ENCODE results near the gene MPRIP. TPM values are rescaled to one million over a fixed set of nuclear protein-coding genes. Genes with fewer than 3 reads are reported as not detected.
A peak's percentile ranks its signal among the peaks of the same experiment; 100 is the strongest.
"Not testable (repeated sequence)": the region's sequence is repeated elsewhere in the genome, so short reads cannot be mapped to it uniquely, and the experiment has no call there.

The MPRIP gene
- polyA plus RNA-seq, 1 donor (not counting 4 experiments of a cell fraction or from before 2014, with no cell fraction given): 113 TPM

- Histone ChIP-seq H2AFZ (ENCODE audit: control insufficient read depth, low read length) (no peak overlapping the region), H3K9me3 (ENCODE audit: control insufficient read depth, low read depth, low read length) (no peaks in the 10 kb centered on the region), H4K20me1 (ENCODE audit: control insufficient read depth, extremely low read depth, insufficient read depth, low read length) (peaks cover 6% of the 10 kb centered on the region), H3K79me2 (ENCODE audit: control insufficient read depth, insufficient read depth, low read length) (peaks cover 2% of the 10 kb centered on the region), H3K4me3 (ENCODE audit: control insufficient read depth in 2 of 3, extremely low read depth in 1 of 3, insufficient read depth in 2 of 3, low read depth in 1 of 3, low read length in 3 of 3) (no peak overlapping the region), H3K27ac (ENCODE audit: control insufficient read depth, insufficient read depth, low read length) (peak overlapping the region; percentile 53), H3K27me3 (ENCODE audit: control insufficient read depth, extremely low read depth, insufficient read depth, low read length) (no peaks in the 10 kb centered on the region), H3K9ac (ENCODE audit: control insufficient read depth, extremely low read depth, insufficient read depth, low read length) (peak overlapping the region; percentile 45), H3K4me2 (ENCODE audit: control insufficient read depth, extremely low read depth, insufficient read depth, low read depth, low read length) (no peak overlapping the region), H3K9me1 (ENCODE audit: control insufficient read depth, extremely low read depth, insufficient read depth, low read length) (peaks cover 7% of the 10 kb centered on the region), H3K4me1 (ENCODE audit: control insufficient read depth, extremely low read depth, insufficient read depth, low read length) (peaks cover 37% of the 10 kb centered on the region), H3K36me3 (ENCODE audit: control insufficient read depth in 2 of 2, extremely low read depth in 1 of 2, insufficient read depth in 2 of 2, low read length in 2 of 2) (peaks cover 59% of the 10 kb centered on the region in 2 experiments)
- no peak for TF ChIP-seq CTCF (optimal IDR thresholded peaks at IDR 0.05 in 1 of 3, IDR thresholded peaks at IDR 0.05 in 1 of 3, conservative IDR thresholded peaks at IDR 0.05 in 1 of 3; ENCODE audit: extremely low read depth in 1 of 3, insufficient read depth in 2 of 3, low read length in 3 of 3)
- TF ChIP-seq EZH2 (IDR thresholded peaks at IDR 0.05; ENCODE audit: low read length): no peak
- DNase-seq (ENCODE audit: low read depth, low spot score): no peak
- dilution Hi-C loops (cut with MboI; ENCODE audit: extremely low pct_ligation_motif_present, low sequenced_read_pairs): no loop called here
- no peak for FAIRE-seq
Observed at GRCh38 chr17:17157041-17157440, 114.8 kb downstream of the MPRIP start.

- FAIRE-seq; H3K9ac ChIP-seq (ENCODE audit: control insufficient read depth, extremely low read depth, insufficient read depth, low read length); dilution Hi-C loops (cut with MboI; ENCODE audit: extremely low pct_ligation_motif_present, low sequenced_read_pairs); H3K79me2 ChIP-seq (ENCODE audit: control insufficient read depth, insufficient read depth, low read length); H4K20me1 ChIP-seq (ENCODE audit: control insufficient read depth, extremely low read depth, insufficient read depth, low read length); H3K27ac ChIP-seq (ENCODE audit: control insufficient read depth, insufficient read depth, low read length); H3K9me1 ChIP-seq (ENCODE audit: control insufficient read depth, extremely low read depth, insufficient read depth, low read length); H3K27me3 ChIP-seq (ENCODE audit: control insufficient read depth, extremely low read depth, insufficient read depth, low read length); H3K4me2 ChIP-seq (ENCODE audit: control insufficient read depth, extremely low read depth, insufficient read depth, low read depth, low read length); H3K9me3 ChIP-seq (ENCODE audit: control insufficient read depth, low read depth, low read length); DNase-seq (ENCODE audit: low read depth, low spot score); H2AFZ ChIP-seq (ENCODE audit: control insufficient read depth, low read length); H3K4me3 ChIP-seq (ENCODE audit: control insufficient read depth in 2 of 3, extremely low read depth in 1 of 3, insufficient read depth in 2 of 3, low read depth in 1 of 3, low read length in 3 of 3): not testable (repeated sequence)
- peaks cover 22% of the 10 kb centered on the region for H3K4me1 ChIP-seq (ENCODE audit: control insufficient read depth, extremely low read depth, insufficient read depth, low read length)
- H3K36me3 ChIP-seq (ENCODE audit: control insufficient read depth in 2 of 2, extremely low read depth in 1 of 2, insufficient read depth in 2 of 2, low read length in 2 of 2): peaks cover 51 to 63% of the 10 kb centered on the region in 2 experiments
Observed at GRCh38 chr17:17158506-17158905, 116.2 kb downstream of the MPRIP start.

- Histone ChIP-seq H2AFZ (ENCODE audit: control insufficient read depth, low read length) (no peak overlapping the region), H3K9me3 (ENCODE audit: control insufficient read depth, low read depth, low read length) (no peaks in the 10 kb centered on the region), H3K27me3 (ENCODE audit: control insufficient read depth, extremely low read depth, insufficient read depth, low read length) (no peaks in the 10 kb centered on the region), H3K36me3 (ENCODE audit: control insufficient read depth in 2 of 2, extremely low read depth in 1 of 2, insufficient read depth in 2 of 2, low read length in 2 of 2) (peaks cover 45 to 58% of the 10 kb centered on the region in 2 experiments), H3K9ac (ENCODE audit: control insufficient read depth, extremely low read depth, insufficient read depth, low read length) (no peak overlapping the region), H3K4me3 (ENCODE audit: control insufficient read depth in 2 of 3, extremely low read depth in 1 of 3, insufficient read depth in 2 of 3, low read depth in 1 of 3, low read length in 3 of 3) (no peak overlapping the region), H3K9me1 (ENCODE audit: control insufficient read depth, extremely low read depth, insufficient read depth, low read length) (peaks cover 3% of the 10 kb centered on the region), H3K4me1 (ENCODE audit: control insufficient read depth, extremely low read depth, insufficient read depth, low read length) (peaks cover 21% of the 10 kb centered on the region), H4K20me1 (ENCODE audit: control insufficient read depth, extremely low read depth, insufficient read depth, low read length) (peaks cover 6% of the 10 kb centered on the region), H3K79me2 (ENCODE audit: control insufficient read depth, insufficient read depth, low read length) (peaks cover 2% of the 10 kb centered on the region), H3K4me2 (ENCODE audit: control insufficient read depth, extremely low read depth, insufficient read depth, low read depth, low read length) (no peak overlapping the region), H3K27ac (ENCODE audit: control insufficient read depth, insufficient read depth, low read length) (no peak overlapping the region)
- TF ChIP-seq CTCF (optimal IDR thresholded peaks at IDR 0.05 in 1 of 3, IDR thresholded peaks at IDR 0.05 in 1 of 3, conservative IDR thresholded peaks at IDR 0.05 in 1 of 3; ENCODE audit: extremely low read depth in 1 of 3, insufficient read depth in 2 of 3, low read length in 3 of 3): no peak
- no peak for TF ChIP-seq EZH2 (IDR thresholded peaks at IDR 0.05; ENCODE audit: low read length)
- DNase-seq (ENCODE audit: low read depth, low spot score) (no peak), FAIRE-seq (no peak)
- dilution Hi-C loops (cut with MboI; ENCODE audit: extremely low pct_ligation_motif_present, low sequenced_read_pairs): no loop called here
Observed at GRCh38 chr17:17159571-17159970, 117.3 kb downstream of the MPRIP start.
